22Rv1 (cell line): Measurements from ENCODE around the gene GARIN5B.

Experiments used
- H3K27ac ChIP-seq: fragments of 450-650 bp; 2 replicates; pipeline ENCODE4 v1.5.1; 2017
- ZFX ChIP-seq: fragments of 450-650 bp; IDR thresholded peaks from 2 replicates; pipeline ENCODE4 v1.6.1; 2017; ENCODE audit warnings: antibody characterized with exemption, borderline replicate concordance
- TF ChIP-seq, protein P1 (sequence below): fragments of 450-650 bp; IDR thresholded peaks from 2 replicates; pipeline ENCODE4 v1.5.1; 2017; ENCODE audit warnings: mild to moderate bottlenecking

The GARIN5B gene

DNA sequence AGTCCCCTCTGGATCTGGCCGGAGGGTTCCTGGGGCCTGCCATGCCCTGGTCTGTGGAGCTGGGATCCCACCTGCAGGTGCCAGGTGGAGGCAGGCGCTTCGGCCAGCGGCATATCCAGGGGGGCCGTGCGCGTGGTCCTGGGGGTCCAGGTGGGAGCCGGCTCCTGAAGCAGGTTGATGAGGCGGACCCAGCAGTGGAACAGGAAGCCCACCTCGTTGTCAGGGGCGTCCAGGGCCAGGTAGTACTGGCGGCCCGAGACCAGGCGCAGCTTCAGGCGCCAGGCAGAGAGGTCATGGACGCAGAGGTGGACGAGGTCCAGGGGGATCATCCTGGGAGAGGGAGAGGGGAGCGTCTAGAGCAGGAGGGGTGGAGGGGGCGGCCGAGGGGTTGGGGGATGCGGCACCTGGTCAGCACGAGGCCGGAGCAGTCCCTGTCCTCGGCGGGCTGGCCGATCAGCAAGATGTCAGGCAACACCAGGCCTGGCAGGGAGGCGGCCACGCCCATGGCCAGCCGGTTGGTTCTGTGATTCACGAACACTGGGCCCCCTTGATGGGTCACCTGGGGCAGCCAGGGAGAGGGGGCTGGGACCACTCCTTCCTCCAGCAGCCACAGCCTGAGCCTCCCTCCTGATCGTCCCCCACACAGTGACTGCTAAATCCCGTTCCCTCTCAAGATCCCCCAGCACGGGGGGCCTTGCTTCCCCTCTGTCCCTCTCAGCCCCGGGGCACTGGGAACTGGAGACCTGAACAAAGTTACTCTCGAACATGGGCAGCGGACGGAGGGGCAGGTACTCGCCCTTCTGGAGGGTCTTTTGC lies 678 bp downstream of the GARIN5B start:
- TF ChIP-seq, protein P1, sequence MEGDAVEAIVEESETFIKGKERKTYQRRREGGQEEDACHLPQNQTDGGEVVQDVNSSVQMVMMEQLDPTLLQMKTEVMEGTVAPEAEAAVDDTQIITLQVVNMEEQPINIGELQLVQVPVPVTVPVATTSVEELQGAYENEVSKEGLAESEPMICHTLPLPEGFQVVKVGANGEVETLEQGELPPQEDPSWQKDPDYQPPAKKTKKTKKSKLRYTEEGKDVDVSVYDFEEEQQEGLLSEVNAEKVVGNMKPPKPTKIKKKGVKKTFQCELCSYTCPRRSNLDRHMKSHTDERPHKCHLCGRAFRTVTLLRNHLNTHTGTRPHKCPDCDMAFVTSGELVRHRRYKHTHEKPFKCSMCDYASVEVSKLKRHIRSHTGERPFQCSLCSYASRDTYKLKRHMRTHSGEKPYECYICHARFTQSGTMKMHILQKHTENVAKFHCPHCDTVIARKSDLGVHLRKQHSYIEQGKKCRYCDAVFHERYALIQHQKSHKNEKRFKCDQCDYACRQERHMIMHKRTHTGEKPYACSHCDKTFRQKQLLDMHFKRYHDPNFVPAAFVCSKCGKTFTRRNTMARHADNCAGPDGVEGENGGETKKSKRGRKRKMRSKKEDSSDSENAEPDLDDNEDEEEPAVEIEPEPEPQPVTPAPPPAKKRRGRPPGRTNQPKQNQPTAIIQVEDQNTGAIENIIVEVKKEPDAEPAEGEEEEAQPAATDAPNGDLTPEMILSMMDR, result no peak
- no peak for TF ChIP-seq ZFX
- H3K27ac ChIP-seq, result no peak overlapping the region

DNA sequence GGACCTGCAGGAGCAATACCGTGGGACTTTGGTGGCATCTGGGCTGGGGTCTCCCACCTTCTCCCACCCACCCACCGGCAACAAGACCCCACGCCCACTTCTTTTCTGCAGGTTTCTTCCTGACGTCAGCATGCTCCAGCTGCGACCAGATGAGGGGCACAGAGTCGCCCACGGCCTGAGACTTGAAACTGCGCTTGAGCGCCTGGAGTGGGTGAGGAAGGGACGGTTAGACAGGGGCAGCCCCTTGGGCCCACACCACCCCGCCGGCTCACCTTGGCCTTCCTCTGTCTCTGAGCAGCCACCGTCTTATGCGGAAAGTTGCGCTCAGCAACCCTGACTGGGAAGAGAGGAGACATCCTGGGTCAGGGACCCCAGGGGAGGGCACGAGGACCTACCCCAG lies 2.2 kb downstream of the GARIN5B start:
- no peak overlapping the region for H3K27ac ChIP-seq
- TF ChIP-seq, protein P1, result no peak
- TF ChIP-seq ZFX, result no peak

DNA sequence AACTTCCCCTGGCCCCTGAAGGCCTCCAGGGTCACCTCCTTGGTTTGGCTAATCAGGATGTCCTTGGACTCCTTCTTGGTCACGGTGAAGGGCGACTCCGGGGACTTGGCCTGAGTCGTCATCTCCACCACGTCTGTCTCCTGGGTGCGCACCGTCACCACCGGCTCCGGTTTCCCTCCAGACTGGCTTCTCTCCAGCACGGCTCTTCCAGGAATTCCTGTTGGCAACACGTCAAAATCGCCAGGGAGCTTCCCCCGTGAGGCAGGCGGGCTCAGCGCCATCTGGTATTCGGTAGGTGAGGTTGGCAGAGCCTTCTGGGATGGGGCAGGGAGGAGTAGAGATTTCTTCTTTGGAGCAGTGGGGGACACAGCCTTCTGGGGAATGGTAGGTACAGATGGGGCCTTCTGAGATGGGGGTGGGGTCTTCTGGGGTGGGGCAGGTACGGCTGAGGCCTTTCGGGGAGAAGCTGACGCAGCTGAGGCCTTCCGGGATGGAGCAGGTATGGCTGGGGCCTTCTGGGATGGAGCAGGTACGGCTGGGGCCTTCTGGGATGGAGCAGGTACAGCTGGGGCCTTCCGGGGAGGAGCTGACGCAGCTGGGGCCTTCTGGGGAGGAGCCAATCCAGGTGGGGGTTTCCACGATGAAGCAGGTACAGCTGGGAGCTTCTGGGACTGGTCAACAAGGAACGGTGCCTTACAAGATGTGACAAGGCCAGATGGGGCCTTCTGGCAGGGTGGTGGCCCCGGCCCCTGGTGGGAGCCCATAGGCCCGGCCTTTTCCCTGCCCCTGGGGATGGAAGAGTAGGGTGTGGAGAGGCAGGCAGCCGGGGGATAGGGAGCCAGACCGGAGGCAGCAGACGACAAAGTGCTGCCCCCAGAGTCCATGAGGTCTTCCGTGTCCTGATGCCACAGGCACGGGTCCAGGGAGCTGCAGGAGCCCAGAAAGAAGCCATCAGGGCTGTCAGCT lies 3.8 kb downstream of the GARIN5B start:
- TF ChIP-seq ZFX, result no peak
- TF ChIP-seq, protein P1, result no peak
- no peak overlapping the region for H3K27ac ChIP-seq

DNA sequence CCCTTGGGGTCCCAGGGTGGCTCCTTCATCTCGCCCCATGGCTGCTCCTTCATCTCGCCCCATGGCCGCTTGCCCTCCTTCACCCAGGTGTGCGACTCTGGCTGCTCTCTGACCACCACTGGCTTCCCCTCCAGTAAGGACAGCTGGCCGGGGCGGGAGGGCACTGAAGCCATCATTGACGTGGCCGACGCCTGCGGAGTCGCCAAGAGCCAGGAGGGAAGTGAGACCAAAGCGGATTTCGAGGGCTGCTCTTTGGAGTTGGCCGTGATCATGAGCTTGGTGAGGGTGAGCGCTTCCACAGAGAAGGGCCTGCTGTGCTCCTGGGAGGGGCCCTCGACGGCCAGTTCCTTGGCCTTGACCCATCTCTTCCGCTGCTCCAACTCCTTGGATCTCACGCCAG lies 4.6 kb downstream of the GARIN5B start:
- TF ChIP-seq, protein P1, result no peak
- TF ChIP-seq ZFX, result no peak

DNA sequence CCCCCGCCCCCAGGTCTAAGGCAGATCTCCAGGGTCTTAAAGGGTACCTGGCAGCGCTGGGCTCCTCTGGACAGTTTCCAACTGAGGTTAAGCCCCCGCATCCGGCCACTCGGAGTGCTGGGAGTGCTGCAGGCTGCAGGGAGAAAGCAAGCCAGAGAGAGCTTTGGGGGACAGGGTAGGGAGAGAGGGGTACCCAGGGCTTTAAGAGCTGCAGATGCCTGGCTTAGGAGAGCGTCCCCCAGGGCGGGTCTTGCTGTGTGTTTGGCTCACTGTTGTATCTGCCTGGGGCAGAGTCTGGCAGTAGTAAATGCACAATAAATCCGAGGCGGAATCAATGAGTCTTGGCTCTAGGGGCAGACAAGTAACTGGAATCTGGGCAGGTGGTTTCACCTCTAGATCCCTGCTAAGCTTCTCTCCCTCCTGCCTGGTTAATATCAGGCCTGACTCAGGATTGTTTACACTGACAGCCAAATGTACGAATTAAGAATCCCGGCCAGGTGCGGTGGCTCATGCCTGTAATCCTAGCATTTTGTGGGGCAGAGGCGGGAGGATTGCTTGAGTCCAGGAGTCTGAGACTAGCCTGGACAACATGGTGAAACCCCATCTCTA lies 7.7 kb downstream of the GARIN5B start:
- H3K27ac ChIP-seq, result no peak overlapping the region
- TF ChIP-seq, protein P1, result no peak
- no peak for TF ChIP-seq ZFX

More for the DNA sequence above, 4.6 kb downstream of the GARIN5B start:
- H3K27ac ChIP-seq, result no peak overlapping the region

DNA sequence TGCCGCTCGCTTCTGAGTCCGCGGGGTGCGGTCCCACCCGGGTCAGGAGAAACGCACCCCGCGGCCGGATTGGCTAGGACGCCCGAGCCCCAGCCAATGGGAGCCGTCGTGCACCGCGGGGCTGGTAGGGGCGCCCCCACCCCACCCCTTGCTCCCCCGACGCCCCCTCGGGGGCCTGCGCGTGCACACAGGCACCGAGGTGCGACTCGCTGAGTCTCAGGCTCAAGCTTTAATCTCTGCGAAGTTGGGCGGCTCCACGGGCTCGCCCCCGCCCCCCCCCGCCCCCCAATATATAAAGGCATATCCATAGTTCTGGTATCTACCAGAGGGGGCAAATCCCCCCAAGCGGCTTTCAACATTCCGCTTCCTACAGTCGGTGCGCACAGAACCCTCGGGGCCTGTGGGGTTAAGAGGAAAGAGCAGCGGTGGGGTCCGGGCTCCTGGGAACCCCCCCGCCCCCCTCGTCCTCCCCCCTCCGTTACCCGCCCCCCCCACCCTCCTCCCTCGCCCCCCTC lies 8.3 kb downstream of the GARIN5B start, which contains the start of gene COX6B2:
Gene COX6B2, minus strand, starts transcription at position 22 of the 515 bp plus-strand sequence. CDS start 198 bp downstream, outside the sequence.
- H3K27ac ChIP-seq, result no peak within 1 kb of the TSS
- TF ChIP-seq, protein P1, result no peak
- no peak for TF ChIP-seq ZFX
